ENCODE measurements around the gene ELOA.

DNA sequence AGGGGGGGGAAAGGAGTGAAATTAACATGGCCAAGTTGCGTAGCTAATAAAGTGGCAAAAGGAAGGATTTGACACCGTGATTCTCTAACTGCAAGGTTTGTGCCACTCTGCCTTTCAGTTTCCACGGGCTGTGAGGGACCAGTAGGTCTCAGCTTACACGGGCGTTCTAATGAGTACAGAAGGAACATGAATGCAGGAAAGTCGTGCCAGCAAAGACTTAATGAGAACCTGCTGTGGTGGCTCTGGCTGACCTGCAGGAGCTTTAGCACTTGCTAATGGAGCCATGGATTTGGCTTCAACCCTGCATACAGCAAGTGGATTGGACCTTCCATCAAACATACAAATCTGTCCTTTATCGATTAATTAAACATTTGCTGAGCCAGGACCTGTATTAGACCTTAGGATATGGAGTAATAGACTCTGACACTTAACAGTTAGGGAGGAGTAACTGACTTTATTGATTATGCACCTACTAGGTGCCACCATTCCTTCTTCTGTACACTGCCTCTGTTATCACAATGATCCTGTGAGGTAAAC lies 19.8 kb downstream of the ELOA start:
- TF ChIP-seq CTCF (conservative IDR thresholded peaks at IDR 0.05; ENCODE audit: low read length): no peak
- TF ChIP-seq EZH2phosphoT487 (IDR thresholded peaks at IDR 0.05; ENCODE audit: borderline replicate concordance, low read depth, low read length): no peak

Data from OCI-LY7 (cell line).